GM12864 (cell line): ENCODE data around the gene PGAM5.

Experiments
- DNase-seq: peaks from one replicate; pipeline ENCODE4 v3.0.0-alpha.2; 2011; ENCODE audit warnings: low read depth
- H3K4me3 ChIP-seq: 2 replicates; pipeline ENCODE4 v1.5.1; 2011; ENCODE audit warnings: mild to moderate bottlenecking, low read depth, low read length, control low read depth
- TF ChIP-seq, protein P1 (sequence below): IDR thresholded peaks from 2 replicates; pipeline ENCODE4 v1.5.1; 2011; ENCODE audit warnings: low read depth, mild to moderate bottlenecking, moderate library complexity, low read length, control low read depth, inconsistent platforms; ENCODE audit errors: missing control alignments

Gene PGAM5

DNA sequence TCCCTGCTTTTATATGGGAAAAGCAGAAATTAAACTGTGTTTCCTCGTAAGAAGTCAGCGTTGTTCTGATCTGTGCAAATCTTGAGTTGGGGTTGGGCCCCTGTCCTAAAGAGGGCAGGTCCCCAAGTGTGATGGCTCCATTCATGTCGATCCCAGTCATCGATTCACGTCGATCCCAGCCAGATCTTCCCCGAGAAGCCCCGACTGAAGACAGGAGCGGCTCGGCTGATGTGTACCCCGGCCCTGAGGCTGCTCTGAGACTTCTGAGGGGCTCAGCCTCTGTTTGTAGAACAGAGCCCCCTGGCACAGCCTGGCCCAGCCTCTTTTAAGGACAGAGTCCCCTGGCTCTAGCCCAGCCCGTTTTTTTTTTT lies 9.3 kb downstream of the PGAM5 start:
- TF ChIP-seq, protein P1, sequence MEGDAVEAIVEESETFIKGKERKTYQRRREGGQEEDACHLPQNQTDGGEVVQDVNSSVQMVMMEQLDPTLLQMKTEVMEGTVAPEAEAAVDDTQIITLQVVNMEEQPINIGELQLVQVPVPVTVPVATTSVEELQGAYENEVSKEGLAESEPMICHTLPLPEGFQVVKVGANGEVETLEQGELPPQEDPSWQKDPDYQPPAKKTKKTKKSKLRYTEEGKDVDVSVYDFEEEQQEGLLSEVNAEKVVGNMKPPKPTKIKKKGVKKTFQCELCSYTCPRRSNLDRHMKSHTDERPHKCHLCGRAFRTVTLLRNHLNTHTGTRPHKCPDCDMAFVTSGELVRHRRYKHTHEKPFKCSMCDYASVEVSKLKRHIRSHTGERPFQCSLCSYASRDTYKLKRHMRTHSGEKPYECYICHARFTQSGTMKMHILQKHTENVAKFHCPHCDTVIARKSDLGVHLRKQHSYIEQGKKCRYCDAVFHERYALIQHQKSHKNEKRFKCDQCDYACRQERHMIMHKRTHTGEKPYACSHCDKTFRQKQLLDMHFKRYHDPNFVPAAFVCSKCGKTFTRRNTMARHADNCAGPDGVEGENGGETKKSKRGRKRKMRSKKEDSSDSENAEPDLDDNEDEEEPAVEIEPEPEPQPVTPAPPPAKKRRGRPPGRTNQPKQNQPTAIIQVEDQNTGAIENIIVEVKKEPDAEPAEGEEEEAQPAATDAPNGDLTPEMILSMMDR: no peak
- no peak for DNase-seq
- no peak overlapping the region for H3K4me3 ChIP-seq

DNA sequence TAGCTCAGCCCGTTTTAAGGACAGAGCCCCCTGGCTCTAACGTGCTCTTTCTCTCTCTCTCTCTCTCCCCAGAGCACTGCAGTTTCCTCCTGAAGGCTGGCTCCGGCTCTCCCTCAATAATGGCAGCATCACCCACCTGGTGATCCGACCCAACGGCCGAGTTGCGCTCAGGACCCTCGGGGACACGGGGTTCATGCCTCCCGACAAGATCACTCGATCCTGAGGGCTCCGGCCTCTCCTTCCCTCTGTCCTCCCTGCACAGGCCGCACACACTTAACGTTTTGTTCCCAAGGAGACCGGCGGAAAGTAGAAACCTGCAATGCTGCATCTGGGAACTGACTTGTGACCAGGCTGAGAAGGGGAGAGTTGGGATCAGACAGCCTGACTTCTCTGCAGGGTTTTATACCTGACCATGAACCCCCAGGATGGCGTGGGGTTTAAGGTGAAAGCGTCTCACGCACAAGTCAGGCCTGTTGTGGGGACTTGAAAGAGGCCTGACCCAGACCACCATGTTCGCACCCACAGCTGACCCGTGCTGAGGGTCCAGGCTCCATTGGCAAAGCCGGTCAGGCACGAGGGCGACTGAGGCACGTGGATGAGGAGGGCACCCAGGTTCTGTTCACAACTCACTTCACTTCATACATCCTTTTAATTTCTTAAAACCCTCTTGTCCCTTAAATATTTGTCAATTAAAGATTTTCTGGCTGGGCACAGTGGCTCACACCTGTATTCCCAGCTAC lies 10.1 kb downstream of the PGAM5 start:
- DNase-seq: no peak
- H3K4me3 ChIP-seq: no peak overlapping the region
- TF ChIP-seq, protein P1: no peak

DNA sequence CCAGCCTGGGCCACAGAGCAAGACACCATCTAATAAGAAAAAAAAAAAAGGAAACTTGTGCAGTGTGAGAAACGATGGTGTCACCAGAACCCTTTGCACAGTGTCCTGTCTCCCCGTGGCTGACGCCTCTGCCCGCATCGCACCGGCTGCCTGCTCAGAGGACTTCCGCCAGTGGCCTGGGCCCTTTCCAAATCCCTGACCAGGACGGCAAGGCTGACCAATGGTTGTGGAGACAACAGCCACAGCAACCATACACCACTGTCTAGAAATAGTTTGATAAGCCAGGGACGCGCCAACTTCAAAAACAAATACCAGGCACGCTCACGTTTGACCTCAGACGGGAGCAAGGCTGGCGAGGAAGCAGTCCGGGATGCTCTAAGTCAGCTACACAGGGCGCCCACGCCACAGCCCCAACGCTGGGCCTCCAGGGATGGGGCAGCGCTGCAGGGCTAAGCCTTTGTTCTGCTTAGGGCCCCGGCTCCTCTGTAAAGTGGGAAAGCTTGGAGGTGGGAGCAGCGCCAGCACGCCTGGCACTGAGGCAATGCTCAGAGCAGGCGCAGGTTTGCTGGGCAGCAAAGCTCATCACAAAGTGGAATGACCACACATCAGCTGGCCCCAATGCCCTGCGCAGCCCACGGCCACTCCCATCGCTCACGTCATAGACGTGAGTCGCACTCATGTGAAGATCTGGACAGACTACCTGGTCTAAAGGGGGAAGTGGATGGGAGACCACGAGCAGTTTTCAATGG lies 12.5 kb downstream of the PGAM5 start:
- TF ChIP-seq, protein P1: no peak
- no peak overlapping the region for H3K4me3 ChIP-seq
- DNase-seq: no peak

DNA sequence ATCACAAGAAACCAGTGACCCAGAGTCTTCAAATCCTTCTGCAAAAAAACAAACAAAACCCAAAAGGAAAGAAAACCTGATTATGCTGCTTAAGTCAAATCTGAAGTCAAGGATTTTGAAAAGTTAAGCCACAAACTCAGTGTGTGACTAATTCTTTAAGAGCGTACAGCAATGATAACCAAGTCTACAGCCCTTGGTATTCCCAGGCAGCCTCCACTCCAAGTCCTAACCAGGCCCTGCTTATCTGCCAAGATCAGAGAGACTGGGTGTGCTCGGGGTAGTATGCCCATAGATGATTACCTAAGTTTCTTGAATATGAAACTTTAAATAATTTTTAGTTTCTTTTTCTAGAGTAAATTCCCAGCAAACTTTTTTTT lies 13.1 kb downstream of the PGAM5 start:
- DNase-seq: no peak
- TF ChIP-seq, protein P1: no peak
- H3K4me3 ChIP-seq: no peak overlapping the region

DNA sequence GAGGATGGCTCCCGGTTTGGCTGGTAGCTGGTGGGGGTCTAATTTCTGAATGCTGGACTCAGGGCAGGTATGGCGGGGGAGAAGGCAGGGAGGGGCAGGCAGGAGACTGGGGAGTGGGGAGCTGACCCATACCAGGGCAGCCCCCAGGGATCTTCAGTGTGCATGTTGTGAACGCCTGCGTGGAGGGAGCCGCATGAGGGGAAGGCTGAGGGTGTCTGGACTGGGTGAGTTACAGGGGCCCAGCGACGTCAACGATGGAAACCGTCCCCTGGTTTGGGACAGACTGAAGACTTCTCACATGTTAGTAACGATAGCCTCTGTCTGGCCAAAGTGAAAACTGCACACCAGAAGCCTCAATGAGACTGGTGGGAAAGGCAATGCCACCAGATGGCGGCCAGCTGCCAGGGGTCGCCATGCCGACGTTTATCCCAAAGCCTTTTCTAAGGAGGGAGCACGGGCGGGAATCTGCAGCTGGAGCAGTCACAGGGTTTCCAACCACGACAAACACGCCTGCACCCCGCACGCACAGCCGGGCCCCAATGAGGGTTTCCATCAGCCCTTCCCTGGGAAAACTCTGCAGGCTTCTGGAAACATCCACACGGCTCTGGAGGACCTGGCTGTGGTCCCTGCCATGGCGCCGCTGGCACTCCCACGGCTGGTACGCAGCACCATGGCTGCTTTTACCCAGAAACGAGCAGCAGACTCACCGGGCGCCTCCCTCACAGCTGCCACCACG lies 14.0 kb downstream of the PGAM5 start:
- H3K4me3 ChIP-seq: no peak overlapping the region
- no peak for DNase-seq
- TF ChIP-seq, protein P1: no peak

DNA sequence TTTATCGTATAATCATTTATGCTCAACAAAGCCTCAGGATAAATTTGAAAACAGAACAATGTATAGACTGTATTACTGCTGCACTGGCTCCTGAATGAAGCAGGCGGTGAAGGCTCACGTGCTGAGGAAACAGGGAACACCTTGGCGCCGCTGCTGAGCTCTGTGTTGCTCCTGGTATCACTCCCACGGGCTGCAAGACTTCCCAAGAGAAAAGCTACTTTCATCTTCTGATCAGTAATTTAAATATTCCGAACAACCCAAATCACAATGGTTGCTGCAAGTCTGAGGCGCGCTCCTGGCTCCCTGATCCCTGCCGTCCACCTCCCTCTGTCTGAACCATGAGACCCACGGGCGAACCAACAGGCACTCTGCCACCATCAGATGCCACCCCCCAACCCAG lies 15.7 kb downstream of the PGAM5 start:
- H3K4me3 ChIP-seq: no peak overlapping the region
- TF ChIP-seq, protein P1: no peak
- DNase-seq: no peak
